HG02852 (cell line): ENCODE measurements around the gene GNG8.

Experiments
- ATAC-seq: cut with Tn5 transposase; IDR thresholded peaks from one replicate; pipeline ENCODE4 v1.9.1; 2021; ENCODE audit warnings: mild to moderate bottlenecking, moderate library complexity; ENCODE audit not compliant: unreplicated experiment

Gene GNG8

GRCh38 chr19:46620716-46621115 lies 15.3 kb downstream of the GNG8 start:
- no peak for ATAC-seq

GRCh38 chr19:46620267-46620666 lies 15.7 kb downstream of the GNG8 start:
- ATAC-seq: no peak

- ATAC-seq: no peak
These were observed 17.3 kb downstream of the GNG8 start for GRCh38 chr19:46618670-46619231.

GRCh38 chr19:46617601-46618000 lies 18.4 kb downstream of the GNG8 start:
- no peak for ATAC-seq

- no peak for ATAC-seq
These were observed 19.2 kb downstream of the GNG8 start for GRCh38 chr19:46616631-46617322.

GRCh38 chr19:46615966-46616365 lies 20.0 kb downstream of the GNG8 start:
- ATAC-seq: no peak

GRCh38 chr19:46614114-46614722 lies 21.8 kb downstream of the GNG8 start:
- no peak for ATAC-seq

- ATAC-seq: no peak
These were observed 22.5 kb downstream of the GNG8 start for GRCh38 chr19:46613525-46613924.

GRCh38 chr19:46611776-46612175 lies 24.2 kb downstream of the GNG8 start:
- ATAC-seq: no peak

GRCh38 chr19:46610851-46611770 lies 24.9 kb downstream of the GNG8 start:
- no peak for ATAC-seq

- ATAC-seq: no peak
These were observed 25.6 kb downstream of the GNG8 start for GRCh38 chr19:46610413-46610775.

GRCh38 chr19:46609511-46610412 lies 26.2 kb downstream of the GNG8 start:
- ATAC-seq: no peak

- no peak for ATAC-seq
These were observed 27.2 kb downstream of the GNG8 start for GRCh38 chr19:46608581-46609345.

GRCh38 chr19:46608178-46608577 lies 27.8 kb downstream of the GNG8 start:
- ATAC-seq: no peak

- ATAC-seq: no peak
These were observed 28.6 kb downstream of the GNG8 start for GRCh38 chr19:46607448-46607841.

- ATAC-seq: no peak
These were observed 29.1 kb downstream of the GNG8 start for GRCh38 chr19:46606681-46607447.

- ATAC-seq: no peak
These were observed 30.0 kb downstream of the GNG8 start for GRCh38 chr19:46606019-46606418.

GRCh38 chr19:46605356-46605821 lies 30.6 kb downstream of the GNG8 start:
- ATAC-seq: no peak
